A549 (cell line): ENCODE data around the gene HAS3.
"Not testable (repeated sequence)": the region's sequence is repeated elsewhere in the genome, so short reads cannot be mapped to it uniquely, and the experiment has no call there.

Experiments used
- BCL3 ChIP-seq: fragments of >200 bp; sonication (Bioruptor Twin); formaldehyde crosslinking; IDR thresholded peaks from 3 replicates; pipeline ENCODE4 v1.6.1; 2016
- CTCF ChIP-seq: fragments of >200 bp; sonication (Bioruptor Twin); formaldehyde crosslinking; IDR thresholded peaks from 3 replicates; pipeline ENCODE4 v1.5.1; 2016
- FOXS1 ChIP-seq: fragments of 250-450 bp; sonication (Bioruptor Pico); IDR thresholded peaks from 2 replicates; pipeline ENCODE4 v1.5.0; 2020; ENCODE audit warnings: mild to moderate bottlenecking, moderate library complexity
- MAZ ChIP-seq: fragments of 150-350 bp; IDR thresholded peaks from 2 replicates; pipeline ENCODE4 v1.6.1; 2014; ENCODE audit warnings: antibody characterized with exemption, low read depth, low read length, borderline replicate concordance
- POLR2A ChIP-seq: IDR thresholded peaks from 2 replicates; pipeline ENCODE4 v1.6.1; 2012; ENCODE audit warnings: mild to moderate bottlenecking, low read length

GRCh38 chr16:69124406-69124805 is 19.0 kb downstream of the HAS3 start:
- TF ChIP-seq FOXS1, CTCF, MAZ, BCL3, POLR2A: not testable (repeated sequence)
